Testis (tissue), 3 donors: Measurements from ENCODE around the gene YOD1. TPM values are rescaled to one million over a fixed set of nuclear protein-coding genes. Genes with fewer than 3 reads are reported as not detected.

Experiments
- DNase-seq: peaks from one replicate; pipeline ENCODE4 v3.0.0-alpha.2; 2019
- H3K27ac ChIP-seq, 2 donors: fragments of 200-600 bp; sonication (generic); one replicate each; pipeline ENCODE4 v1.5.1; 2019
- H3K27me3 ChIP-seq: fragments of 200-600 bp; sonication (generic); one replicate; pipeline ENCODE4 v1.5.1; 2019
- H3K36me3 ChIP-seq: fragments of 200-600 bp; sonication (generic); one replicate; pipeline ENCODE4 v1.5.1; 2017; ENCODE audit warnings: low read depth; ENCODE audit errors: missing control alignments
- H3K4me1 ChIP-seq: fragments of 200-600 bp; sonication (generic); one replicate; pipeline ENCODE4 v1.5.1; 2019
- H3K4me3 ChIP-seq, 2 donors: fragments of 200-600 bp; sonication (generic); one replicate each; pipeline ENCODE4 v1.5.1; 2017 to 2019
- H3K9me3 ChIP-seq: fragments of 200-600 bp; sonication (generic); one replicate; pipeline ENCODE4 v1.5.1; 2017
- POLR2A ChIP-seq: fragments of 450-650 bp; IDR thresholded peaks from one replicate; pipeline ENCODE4 v1.6.1; 2017; ENCODE audit warnings: antibody characterized with exemption, mild to moderate bottlenecking, moderate library complexity
- WGBS, 2 donors: methylation state at CpG; one replicate each; pipeline ENCODE4 v1.1.5; 2018; 5-methylcytosine and 5-hydroxymethylcytosine counted together
- intact Hi-C: fragments of 100-400 bp; cut with DNase I; formaldehyde crosslinking; loops from one replicate; pipeline ENCODE4 v1.15.1; 2023; ENCODE audit warnings: low total_unique reads
- polyA plus RNA-seq: library from polyadenylated mRNA; stranded (reverse); fragments of 350-450 nt; fragmentation: Illumina TruSeq; extraction: RNeasy Lipid Tissue Mini Kit (QIAGEN cat#74804); gene quantifications from one replicate; pipeline ENCODE4 v1.2.3, GENCODE V29; 2014; ENCODE audit warnings: low read depth, low replicate concordance; ENCODE audit not compliant: insufficient read depth
- total RNA-seq, 2 donors: library from RNA; depleted of rRNA; stranded (reverse); fragments of >200 nt; gene quantifications; one replicate each; pipeline ENCODE4 v1.2.3, GENCODE V29; 2016
- TF ChIP-seq, protein P1 (sequence below), 3 experiments: fragments of 450-650 bp in 2 of 3; fragments of 200-600 bp in 1 of 3; sonication (generic) in 1 of 3; IDR thresholded peaks; one replicate each; pipeline ENCODE4 v1.5.1; 2016 to 2019; ENCODE audit warnings: antibody characterized with exemption in 3 of 3, mild to moderate bottlenecking in 2 of 3, moderate library complexity in 1 of 3

Gene YOD1
- total and polyA plus RNA-seq, 3 donors from 2014 or later: 8.7 to 12.3 (median 10.9) TPM

DNA sequence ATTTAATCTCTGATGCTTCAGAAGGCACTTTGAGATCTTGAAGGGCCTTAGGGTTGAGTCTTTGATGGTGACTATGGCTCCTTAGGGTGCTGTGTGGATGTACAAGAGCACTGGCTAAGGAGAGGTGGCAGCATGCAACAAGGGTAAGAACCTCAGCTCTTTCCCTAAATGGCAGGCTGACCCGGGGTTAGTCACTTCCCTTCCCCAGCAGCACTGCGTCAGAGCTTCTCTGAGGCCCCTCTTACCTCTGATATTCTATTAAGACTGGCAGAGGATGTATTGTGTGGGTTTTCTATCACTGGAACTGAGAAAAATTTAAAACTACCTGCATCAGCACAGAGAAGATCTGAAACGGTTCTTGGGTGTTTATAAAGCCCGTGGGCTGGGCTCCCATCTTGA, 30.3 kb downstream of the YOD1 start:
- intact Hi-C loops: no loop called here
- peaks cover 14% of the 10 kb centered on the region for H3K4me1 ChIP-seq
- WGBS, 2 donors: 77% methylated on average over 4 of the region's 4 CpGs
- TF ChIP-seq, protein P1, sequence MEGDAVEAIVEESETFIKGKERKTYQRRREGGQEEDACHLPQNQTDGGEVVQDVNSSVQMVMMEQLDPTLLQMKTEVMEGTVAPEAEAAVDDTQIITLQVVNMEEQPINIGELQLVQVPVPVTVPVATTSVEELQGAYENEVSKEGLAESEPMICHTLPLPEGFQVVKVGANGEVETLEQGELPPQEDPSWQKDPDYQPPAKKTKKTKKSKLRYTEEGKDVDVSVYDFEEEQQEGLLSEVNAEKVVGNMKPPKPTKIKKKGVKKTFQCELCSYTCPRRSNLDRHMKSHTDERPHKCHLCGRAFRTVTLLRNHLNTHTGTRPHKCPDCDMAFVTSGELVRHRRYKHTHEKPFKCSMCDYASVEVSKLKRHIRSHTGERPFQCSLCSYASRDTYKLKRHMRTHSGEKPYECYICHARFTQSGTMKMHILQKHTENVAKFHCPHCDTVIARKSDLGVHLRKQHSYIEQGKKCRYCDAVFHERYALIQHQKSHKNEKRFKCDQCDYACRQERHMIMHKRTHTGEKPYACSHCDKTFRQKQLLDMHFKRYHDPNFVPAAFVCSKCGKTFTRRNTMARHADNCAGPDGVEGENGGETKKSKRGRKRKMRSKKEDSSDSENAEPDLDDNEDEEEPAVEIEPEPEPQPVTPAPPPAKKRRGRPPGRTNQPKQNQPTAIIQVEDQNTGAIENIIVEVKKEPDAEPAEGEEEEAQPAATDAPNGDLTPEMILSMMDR (IDR thresholded peaks at IDR 0.05): no peak
- no peak for TF ChIP-seq POLR2A
- no peaks in the 10 kb centered on the region for H3K9me3 ChIP-seq
- H3K27me3 ChIP-seq: no peaks in the 10 kb centered on the region
- H3K36me3 ChIP-seq: no peaks in the 10 kb centered on the region
- no peak overlapping the region for H3K27ac ChIP-seq
- H3K4me3 ChIP-seq: no peak overlapping the region
- no peak for DNase-seq

DNA sequence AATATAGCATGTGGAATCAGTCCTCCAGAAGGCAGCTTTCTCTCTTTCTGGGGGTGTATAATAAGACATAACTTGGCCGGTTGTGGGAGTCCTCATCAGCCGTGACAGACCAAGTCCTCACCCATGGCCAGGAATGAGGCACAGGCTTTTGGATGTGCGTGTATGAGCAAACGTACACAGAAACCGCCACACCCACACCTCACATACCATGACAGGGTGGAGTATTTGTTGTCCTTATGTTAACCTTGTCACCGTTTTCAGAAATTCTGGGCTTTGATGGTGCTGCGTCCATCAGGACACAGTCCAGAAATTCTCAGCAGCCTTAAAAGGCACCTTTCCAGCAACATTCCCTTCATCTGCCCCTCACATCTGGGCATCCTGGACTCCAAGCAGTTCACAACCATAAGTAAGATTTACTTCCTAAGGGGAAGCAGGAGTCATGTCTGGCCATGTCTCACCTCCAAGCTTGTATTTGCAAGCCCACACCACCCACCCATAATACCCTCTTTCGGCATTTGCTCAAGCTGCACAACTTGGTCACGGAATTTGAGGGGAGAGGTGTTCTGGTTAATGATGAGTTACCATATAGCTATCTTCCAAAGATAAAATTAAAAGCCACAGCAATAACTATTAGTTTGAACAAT, 30.8 kb downstream of the YOD1 start:
- WGBS, 2 donors: 87 to 96% methylated on average over 9 of the region's 9 CpGs
- H3K4me1 ChIP-seq: peaks cover 10% of the 10 kb centered on the region
- no peaks in the 10 kb centered on the region for H3K9me3 ChIP-seq
- no peak overlapping the region for H3K27ac ChIP-seq
- no peaks in the 10 kb centered on the region for H3K27me3 ChIP-seq
- TF ChIP-seq POLR2A: no peak
- TF ChIP-seq, protein P1 (IDR thresholded peaks at IDR 0.05): no peak
- intact Hi-C loops: no loop called here
- H3K36me3 ChIP-seq: no peaks in the 10 kb centered on the region
- H3K4me3 ChIP-seq: no peak overlapping the region
- no peak for DNase-seq

DNA sequence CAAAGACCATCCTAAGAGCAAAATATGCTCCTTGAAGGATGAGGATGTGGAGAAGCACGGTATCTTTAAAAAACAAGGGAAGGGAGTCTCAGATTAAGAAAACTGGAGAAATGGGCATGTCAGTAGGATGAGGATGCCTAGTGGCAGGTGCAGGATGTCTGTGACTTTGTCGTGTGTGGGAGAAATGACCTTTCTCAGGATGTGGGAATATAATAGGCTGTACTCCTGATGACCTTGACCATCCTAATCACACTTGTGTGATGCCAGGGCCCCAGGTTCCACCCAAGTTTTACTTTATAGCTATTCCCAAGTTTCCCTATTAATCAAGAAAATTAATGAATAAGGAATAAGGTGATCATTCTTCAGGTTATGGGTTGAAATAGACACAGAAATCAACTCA, 31.3 kb downstream of the YOD1 start:
- H3K27ac ChIP-seq: no peak overlapping the region

DNA sequence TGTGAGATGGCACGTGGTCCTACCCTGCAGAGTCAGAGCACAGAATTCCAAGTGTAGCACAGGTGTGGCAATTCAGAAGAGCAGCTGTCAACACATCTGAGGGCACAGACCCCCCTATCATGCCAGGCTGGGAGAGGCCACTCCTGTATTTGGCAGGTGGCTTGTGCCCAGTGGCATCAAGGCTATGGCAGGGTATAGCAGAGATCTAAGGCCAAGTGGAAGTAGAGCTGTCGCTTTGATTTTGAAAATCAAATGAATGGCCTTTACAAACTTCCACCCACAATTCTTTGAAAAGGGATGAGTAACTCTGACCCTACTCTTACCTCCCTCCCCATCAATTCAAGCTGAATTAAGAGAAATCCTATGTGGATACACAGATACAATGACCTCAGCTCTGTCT, 31.8 kb downstream of the YOD1 start:
- Histone ChIP-seq H3K4me1 (no peaks in the 10 kb centered on the region), H3K36me3 (no peaks in the 10 kb centered on the region), H3K4me3 (no peak overlapping the region), H3K27me3 (no peaks in the 10 kb centered on the region), H3K27ac (no peak overlapping the region), H3K9me3 (no peaks in the 10 kb centered on the region)
- WGBS, 2 donors: 86 to 98% methylated on average over 1 to 2 of the region's 2 CpGs
- intact Hi-C loops: no loop called here
- TF ChIP-seq, protein P1 (IDR thresholded peaks at IDR 0.05): no peak
- TF ChIP-seq POLR2A: no peak
- DNase-seq: no peak

More for the DNA sequence above, 31.3 kb downstream of the YOD1 start:
- H3K27me3 ChIP-seq: no peaks in the 10 kb centered on the region
- no peaks in the 10 kb centered on the region for H3K36me3 ChIP-seq
- WGBS, 2 donors: 25 to 43% methylated on average over 2 of the region's 2 CpGs
- no peak overlapping the region for H3K4me3 ChIP-seq
- H3K4me1 ChIP-seq: peaks cover 4% of the 10 kb centered on the region
- H3K9me3 ChIP-seq: no peaks in the 10 kb centered on the region
- no peak for TF ChIP-seq POLR2A
- TF ChIP-seq, protein P1 (IDR thresholded peaks at IDR 0.05): no peak
- no peak for DNase-seq
- intact Hi-C loops: no loop called here

DNA sequence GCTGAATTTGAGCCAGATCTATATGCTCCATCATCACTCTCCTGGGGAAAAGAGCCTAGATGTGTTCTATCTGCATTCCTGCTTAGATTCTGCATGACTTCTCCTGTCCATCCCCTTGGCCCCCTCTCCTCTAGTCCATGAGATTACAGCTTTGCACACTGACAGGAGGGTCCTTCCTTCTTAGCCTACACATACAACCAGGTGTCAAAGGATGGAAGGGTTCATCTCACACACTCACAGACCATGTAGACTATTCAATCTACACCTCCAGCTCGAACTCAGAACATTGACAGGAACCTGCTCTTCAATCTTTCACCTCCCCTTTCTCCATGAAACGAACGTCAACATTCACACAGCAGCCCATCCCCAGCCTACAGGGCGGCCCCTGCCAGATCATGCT, 32.3 kb downstream of the YOD1 start:
- Histone ChIP-seq H3K9me3 (no peaks in the 10 kb centered on the region), H3K27ac (no peak overlapping the region), H3K36me3 (no peaks in the 10 kb centered on the region), H3K27me3 (no peaks in the 10 kb centered on the region), H3K4me3 (no peak overlapping the region), H3K4me1 (no peaks in the 10 kb centered on the region)
- WGBS, 2 donors: 90 to 94% methylated on average over 4 of the region's 4 CpGs
- no peak for TF ChIP-seq POLR2A
- TF ChIP-seq, protein P1 (IDR thresholded peaks at IDR 0.05): no peak
- DNase-seq: no peak
- intact Hi-C loops: no loop called here
